Left lung (tissue), 10 donors: ENCODE data around the gene KIF6. TPM values are rescaled to one million over a fixed set of nuclear protein-coding genes. Genes with fewer than 3 reads are reported as not detected.

Source experiments
- ATAC-seq: fragments of 200-7000 bp; cut with Tn5 transposase; one replicate; pipeline ENCODE4 v1.9.1; 2020; ENCODE audit warnings: moderate library complexity
- DNase-seq, 4 donors: peaks; one replicate each; pipeline ENCODE4 v3.0.0-alpha.2; 2013 to 2020
- H3K27ac ChIP-seq, 2 donors: fragments of 200-600 bp; sonication (generic) in 1 of 2; one replicate each; pipeline versions ENCODE4 v1.5.0 to v1.8.0; 2020 to 2021
- H3K27me3 ChIP-seq, 2 donors: fragments of 200-600 bp; sonication (generic) in 1 of 2; one replicate each; pipeline versions ENCODE4 v1.5.0 to v1.8.0; 2020 to 2021
- H3K36me3 ChIP-seq, 2 donors: fragments of 200-600 bp; sonication (generic) in 1 of 2; one replicate each; pipeline versions ENCODE4 v1.5.0 to v1.8.0; 2020 to 2021
- H3K4me1 ChIP-seq, 2 donors: fragments of 200-600 bp; one replicate each; pipeline ENCODE4 v1.8.0; 2021
- H3K4me3 ChIP-seq, 2 donors: fragments of 200-600 bp; sonication (generic) in 1 of 2; one replicate each; pipeline versions ENCODE4 v1.5.0 to v1.8.0; 2020 to 2021; ENCODE audit warnings: mild to moderate bottlenecking in 1 of 2
- H3K9me3 ChIP-seq, 2 donors: fragments of 200-600 bp; sonication (generic) in 1 of 2; one replicate each; pipeline versions ENCODE4 v1.5.0 to v1.8.0; 2020 to 2021
- intact Hi-C, 2 donors: fragments of 100-400 bp; cut with DNase I; formaldehyde crosslinking; loops; one replicate each; pipeline versions ENCODE4 v1.11.2 to v1.14.2; 2022
- polyA plus RNA-seq, 6 donors: library from polyadenylated mRNA; unstranded; fragments of 120-200 nt; gene quantifications; one replicate each; pipeline ENCODE4 v1.2.1, GENCODE V29; 2013; ENCODE audit not compliant: insufficient read length in 6 of 6
- total RNA-seq, 2 donors: library from RNA; stranded (reverse); fragmentation: NEBNext Ultra II Directional; extraction: Animal tissue kit (Norgen Biotek cat#: 25700); gene quantifications; one replicate each; pipeline ENCODE4 v1.2.1, GENCODE V29; 2021
- TF ChIP-seq, protein P1 (sequence below), 2 donors: fragments of 200-600 bp; sonication (generic) in 1 of 2; IDR thresholded peaks; one replicate each; pipeline versions ENCODE4 v1.5.0 to v1.8.0; 2021; ENCODE audit warnings: antibody characterized with exemption in 2 of 2
- donor health status: DM: no; HTN: yes; CAD: no.
- donor health status: DM: no; HTN: no; CAD: no.

Gene KIF6
- total and polyA plus RNA-seq, 8 donors, result 0.93 to 4.4 (median 2.8) TPM

DNA sequence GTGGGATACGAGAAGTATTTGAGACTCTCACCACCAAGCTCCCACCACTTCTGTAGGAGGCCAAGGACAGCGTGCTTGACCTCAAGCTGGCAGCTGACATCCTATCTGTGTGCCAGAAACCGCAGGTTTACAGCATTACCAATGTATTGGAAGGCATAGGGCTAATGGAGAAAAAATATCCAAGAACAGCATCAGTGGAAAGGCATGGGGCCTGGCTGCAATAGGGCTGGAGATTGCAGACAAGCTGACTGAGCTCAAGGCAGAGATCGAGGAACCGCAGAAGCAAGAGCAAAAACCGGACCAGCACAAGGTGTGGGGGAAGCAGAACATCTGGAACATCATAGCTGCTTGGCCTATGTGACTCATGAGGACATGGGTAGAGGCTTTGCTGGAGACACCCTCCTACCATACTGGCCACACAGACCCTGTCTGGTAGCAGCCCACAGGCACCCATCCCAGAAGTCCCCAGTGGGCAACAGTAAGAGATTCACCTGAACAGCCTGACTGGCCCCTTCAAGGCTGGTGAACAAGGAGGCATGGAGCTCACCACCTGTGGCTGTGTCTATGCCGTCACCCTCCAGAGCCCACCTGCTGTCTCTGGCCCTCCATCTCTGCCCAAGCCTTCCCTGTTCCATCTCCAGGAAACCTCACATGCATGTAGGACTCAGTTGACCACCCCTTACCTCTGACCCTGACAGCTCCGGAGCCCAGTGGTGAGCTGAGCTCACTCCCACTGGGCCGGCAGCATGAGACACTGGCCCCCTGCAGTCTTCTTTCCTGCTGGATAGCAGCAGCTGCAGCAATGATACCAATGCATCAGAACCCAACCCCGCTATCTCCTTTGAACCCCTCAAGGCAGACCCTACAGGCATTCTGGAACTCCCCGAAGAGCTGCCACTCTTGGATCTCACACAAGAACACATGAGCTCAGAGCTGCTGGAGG lies 171.1 kb downstream of the KIF6 start:
- Histone ChIP-seq H3K36me3 (no peaks in the 10 kb centered on the region), H3K4me1 (peaks cover 0 to 8% of the 10 kb centered on the region in 2 donors), H3K9me3 (no peaks in the 10 kb centered on the region), H3K27me3 (no peaks in the 10 kb centered on the region), H3K4me3 (no peak overlapping the region), H3K27ac (peak overlapping the region in 1 of 2 donors; percentile 33)
- intact Hi-C loops, result no loop called here
- DNase-seq (no peak), ATAC-seq (peak; percentile 57)
- TF ChIP-seq, protein P1, sequence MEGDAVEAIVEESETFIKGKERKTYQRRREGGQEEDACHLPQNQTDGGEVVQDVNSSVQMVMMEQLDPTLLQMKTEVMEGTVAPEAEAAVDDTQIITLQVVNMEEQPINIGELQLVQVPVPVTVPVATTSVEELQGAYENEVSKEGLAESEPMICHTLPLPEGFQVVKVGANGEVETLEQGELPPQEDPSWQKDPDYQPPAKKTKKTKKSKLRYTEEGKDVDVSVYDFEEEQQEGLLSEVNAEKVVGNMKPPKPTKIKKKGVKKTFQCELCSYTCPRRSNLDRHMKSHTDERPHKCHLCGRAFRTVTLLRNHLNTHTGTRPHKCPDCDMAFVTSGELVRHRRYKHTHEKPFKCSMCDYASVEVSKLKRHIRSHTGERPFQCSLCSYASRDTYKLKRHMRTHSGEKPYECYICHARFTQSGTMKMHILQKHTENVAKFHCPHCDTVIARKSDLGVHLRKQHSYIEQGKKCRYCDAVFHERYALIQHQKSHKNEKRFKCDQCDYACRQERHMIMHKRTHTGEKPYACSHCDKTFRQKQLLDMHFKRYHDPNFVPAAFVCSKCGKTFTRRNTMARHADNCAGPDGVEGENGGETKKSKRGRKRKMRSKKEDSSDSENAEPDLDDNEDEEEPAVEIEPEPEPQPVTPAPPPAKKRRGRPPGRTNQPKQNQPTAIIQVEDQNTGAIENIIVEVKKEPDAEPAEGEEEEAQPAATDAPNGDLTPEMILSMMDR (IDR thresholded peaks at IDR 0.05), result no peak

DNA sequence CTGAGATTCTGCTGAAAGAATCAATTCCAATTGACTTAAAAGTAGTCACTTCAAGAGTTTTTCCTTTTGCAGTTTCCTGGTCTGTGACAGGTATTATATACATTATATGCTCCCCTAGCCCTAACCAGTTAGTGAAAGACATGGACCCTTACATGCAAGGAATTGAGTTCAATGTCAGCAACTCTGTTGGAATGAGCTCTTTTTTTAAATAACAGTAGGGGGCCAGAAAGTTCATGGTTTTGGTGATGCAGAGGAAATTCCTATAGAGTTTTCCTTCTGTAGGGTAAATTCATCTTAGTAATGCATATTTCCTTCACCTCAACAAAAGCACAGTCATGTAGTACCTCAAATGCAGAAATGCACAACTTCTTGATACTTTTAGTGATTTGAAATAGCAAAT lies 172.2 kb downstream of the KIF6 start:
- Histone ChIP-seq H3K27ac (no peak overlapping the region), H3K27me3 (no peaks in the 10 kb centered on the region), H3K4me3 (no peak overlapping the region), H3K4me1 (peaks cover 0 to 8% of the 10 kb centered on the region in 2 donors), H3K36me3 (no peaks in the 10 kb centered on the region), H3K9me3 (no peaks in the 10 kb centered on the region)
- TF ChIP-seq, protein P1 (IDR thresholded peaks at IDR 0.05), result no peak
- intact Hi-C loops, result no loop called here
- no peak for DNase-seq
- ATAC-seq, result no peak

DNA sequence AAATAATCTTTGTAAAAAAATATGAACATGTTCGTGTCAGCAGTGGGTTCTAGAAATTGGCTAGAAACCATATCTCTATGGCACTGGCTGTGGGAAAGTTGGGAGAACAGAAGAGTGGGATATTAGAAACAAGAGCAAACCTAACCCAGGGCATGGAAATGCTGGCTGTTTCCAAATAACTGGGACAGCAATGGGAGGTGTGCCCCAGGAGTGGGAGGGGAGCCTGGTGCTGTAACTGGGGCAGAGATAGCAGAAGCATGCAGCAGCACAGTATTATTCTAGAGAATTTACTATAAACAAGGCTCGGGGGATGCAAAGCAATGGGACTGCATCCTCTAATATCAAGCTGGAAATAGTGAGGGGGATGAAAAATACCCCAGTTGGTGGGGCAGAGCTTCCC lies 175.0 kb downstream of the KIF6 start:
- DNase-seq (no peak), ATAC-seq (no peak)
- no peak overlapping the region for H3K4me3 ChIP-seq
- peaks cover 0 to 8% of the 10 kb centered on the region in 2 donors for H3K4me1 ChIP-seq
- intact Hi-C loops, result no loop called here
- H3K36me3 ChIP-seq, result no peaks in the 10 kb centered on the region
- TF ChIP-seq, protein P1 (IDR thresholded peaks at IDR 0.05), result no peak
- no peak overlapping the region for H3K27ac ChIP-seq
- H3K27me3 ChIP-seq, result no peaks in the 10 kb centered on the region
- H3K9me3 ChIP-seq, result no peaks in the 10 kb centered on the region

DNA sequence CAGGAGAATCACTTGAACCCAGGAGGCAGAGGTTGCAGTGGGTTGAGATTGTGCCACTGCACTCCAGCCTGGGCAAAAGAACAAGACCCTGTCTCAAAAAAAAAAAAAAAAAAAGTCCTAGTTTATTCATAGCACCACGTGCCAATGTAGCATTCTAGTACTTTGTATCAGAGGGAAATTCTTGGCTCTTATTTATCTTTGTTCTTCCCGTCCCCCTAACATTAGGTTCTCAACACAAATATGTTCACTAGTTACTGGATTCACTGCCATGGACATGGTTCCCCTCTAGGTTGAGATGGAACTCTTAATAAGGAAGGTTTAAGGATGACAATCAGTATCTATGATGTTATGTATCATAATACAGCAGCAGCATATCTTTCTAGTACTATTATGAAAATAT lies 178.5 kb downstream of the KIF6 start:
- no peak for ATAC-seq

DNA sequence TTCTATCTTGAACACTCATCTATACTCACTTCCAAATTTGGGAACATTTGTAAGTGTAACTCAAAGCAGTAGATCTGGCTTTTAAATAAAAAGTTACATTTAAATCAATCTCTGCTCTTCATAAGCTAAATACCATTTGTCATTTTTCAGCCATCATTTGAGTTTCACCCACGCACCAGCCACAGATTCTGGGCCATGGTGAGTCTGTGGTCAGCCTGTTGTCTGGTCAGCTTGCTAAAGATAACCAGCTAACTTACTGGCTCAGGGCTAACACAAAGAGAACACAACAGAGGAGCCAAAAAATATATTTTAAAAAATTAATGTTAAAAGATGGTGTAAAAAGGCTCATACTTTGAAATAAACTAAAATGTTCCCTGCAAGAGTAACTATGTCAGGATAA lies 181.3 kb downstream of the KIF6 start:
- intact Hi-C loops, result no loop called here
- H3K4me3 ChIP-seq, result no peak overlapping the region
- no peaks in the 10 kb centered on the region for H3K4me1 ChIP-seq
- H3K27me3 ChIP-seq, result no peaks in the 10 kb centered on the region
- no peak overlapping the region for H3K27ac ChIP-seq
- peak; percentile 53 for ATAC-seq
- no peaks in the 10 kb centered on the region for H3K36me3 ChIP-seq
- H3K9me3 ChIP-seq, result no peaks in the 10 kb centered on the region
- DNase-seq, result no peak
- TF ChIP-seq, protein P1 (IDR thresholded peaks at IDR 0.05), result no peak

More for the DNA sequence above, 178.5 kb downstream of the KIF6 start:
- no peak for DNase-seq
- Histone ChIP-seq H3K4me3 (no peak overlapping the region), H3K4me1 (no peaks in the 10 kb centered on the region), H3K36me3 (no peaks in the 10 kb centered on the region), H3K27ac (no peak overlapping the region), H3K9me3 (no peaks in the 10 kb centered on the region), H3K27me3 (no peaks in the 10 kb centered on the region)
- intact Hi-C loops, result no loop called here
- TF ChIP-seq, protein P1 (IDR thresholded peaks at IDR 0.05), result no peak
